NCI-H345 treated with DMSO at 0.1 percent for 48 hours (cell line): ENCODE results near the gene LGALSL.

Source experiments
- DNase-seq: peaks from one replicate; lab custom pipeline; 2025; ENCODE audit not compliant: unreplicated experiment; lab: John Stamatoyannopoulos, UW

The LGALSL gene

DNA sequence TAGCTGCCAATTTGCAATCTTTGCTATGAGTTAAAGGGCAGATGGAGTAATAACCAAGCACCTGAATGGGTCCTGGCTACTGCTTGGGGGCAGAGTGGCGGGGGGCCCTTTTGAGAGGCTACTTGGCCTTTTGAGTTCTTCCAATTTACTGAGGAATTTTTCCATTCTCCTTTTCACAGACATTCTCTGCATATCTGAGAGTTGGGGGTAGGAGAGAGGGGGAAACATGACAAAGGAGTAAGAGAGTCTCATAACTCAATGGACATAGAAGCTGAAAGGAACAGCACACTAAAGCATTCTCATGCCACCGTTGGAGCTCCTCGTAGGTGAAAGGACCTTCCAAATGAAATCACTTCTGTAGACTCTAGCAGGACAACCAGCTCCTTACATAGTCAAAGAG, 16.1 kb downstream of the LGALSL start:
- no peak for DNase-seq

DNA sequence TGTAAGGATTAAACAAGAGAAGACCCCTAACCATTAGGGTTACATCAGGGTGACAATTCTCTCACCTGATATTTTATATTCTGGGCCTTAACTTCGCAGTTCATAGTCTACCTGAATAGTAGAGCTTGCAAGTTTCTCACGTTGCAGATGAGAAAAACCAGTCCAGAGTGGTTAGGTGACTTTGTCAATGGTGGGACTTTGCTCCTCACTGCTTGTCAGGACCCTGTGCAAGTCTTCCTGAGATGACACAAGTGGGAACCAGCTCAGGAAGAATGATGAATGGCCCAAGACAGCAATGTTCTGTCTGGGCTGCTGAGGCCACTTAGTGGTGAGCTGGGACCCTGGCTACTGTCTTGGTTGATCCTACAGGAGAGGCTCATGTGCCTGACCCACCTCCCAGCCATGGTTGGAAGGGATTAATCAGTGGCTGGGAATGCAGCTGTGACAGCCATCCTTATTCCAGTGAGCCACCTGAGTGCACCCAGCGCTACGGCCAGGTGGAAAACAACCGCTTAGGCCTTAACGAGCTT, 16.9 kb downstream of the LGALSL start:
- no peak for DNase-seq

DNA sequence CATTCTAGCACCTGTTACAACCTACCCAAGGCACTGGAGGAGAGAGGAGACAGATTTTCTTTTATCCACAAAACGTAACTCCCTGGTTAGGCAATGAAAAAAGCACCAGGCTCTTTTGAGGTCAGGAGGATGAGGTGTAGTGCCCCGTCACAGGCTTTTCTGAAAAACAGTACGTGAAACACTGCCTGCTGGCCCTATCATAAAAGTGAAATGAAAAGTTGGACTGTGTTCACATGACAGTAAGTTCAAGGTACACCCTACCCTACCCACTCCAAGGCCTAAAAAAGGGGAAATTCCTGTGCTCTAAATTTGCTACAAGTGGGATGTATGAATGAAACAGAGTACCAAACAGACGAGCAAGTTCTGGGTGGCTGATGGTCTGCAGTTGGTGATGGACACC, 17.6 kb downstream of the LGALSL start:
- DNase-seq: no peak

DNA sequence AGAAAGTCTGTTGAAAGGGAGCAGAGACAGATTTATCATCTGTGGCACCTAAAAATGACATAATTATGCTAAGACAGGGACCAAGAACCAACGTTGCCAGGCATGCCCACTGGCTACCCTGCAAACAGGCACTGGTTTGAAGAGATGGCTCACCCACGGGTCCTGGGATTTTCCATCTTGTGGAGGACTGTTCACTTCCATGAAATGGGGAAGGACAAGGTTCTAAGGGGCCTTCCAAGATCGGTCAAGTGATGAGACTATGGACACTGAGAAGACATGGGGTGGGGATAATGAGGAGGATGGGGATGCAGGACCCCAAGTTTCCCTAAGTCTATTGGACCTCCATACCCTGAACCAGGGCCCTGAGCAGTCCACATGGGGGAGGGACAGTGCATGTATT, 18.9 kb downstream of the LGALSL start:
- DNase-seq: no peak

DNA sequence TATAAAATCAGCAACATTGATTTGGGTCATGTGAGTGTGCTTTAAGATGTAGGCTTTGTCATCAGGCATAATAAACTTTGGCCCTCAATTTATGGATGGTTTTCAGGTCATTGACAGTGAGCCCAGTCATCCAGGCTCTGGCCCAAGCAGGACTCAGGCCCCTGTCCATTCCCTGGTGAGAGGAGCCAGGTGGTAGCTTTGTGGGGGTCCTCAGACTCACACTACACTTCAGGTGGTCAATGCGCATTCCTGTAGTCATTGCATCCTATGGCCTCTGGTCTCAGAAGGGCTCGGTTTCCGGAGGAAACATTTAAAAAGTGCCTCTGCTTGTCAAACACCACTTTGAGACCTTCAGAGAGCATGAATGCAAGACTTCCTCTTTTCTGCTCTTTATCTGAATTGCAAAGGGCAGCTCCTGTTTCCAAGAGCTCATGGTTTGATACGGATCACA, 20.2 kb downstream of the LGALSL start:
- no peak for DNase-seq

DNA sequence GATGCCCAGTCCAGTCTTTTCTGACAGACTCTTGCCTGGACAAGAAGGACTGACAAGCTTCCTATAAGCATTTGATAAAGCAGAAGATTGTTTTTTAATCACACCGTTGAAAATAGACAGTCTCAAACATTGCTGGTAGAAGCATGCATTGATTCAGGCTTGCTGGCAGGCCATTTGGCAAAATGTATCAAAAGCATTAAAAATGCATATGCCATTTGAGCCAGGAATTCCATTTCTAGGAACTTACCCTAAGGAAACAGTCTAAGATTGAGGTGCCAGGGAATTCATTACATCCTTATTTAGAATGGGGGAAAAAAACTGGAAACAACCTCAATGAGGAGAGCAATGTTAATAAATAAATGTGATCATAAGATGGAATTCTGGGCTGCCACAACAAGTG, 20.7 kb downstream of the LGALSL start:
- DNase-seq: no peak

DNA sequence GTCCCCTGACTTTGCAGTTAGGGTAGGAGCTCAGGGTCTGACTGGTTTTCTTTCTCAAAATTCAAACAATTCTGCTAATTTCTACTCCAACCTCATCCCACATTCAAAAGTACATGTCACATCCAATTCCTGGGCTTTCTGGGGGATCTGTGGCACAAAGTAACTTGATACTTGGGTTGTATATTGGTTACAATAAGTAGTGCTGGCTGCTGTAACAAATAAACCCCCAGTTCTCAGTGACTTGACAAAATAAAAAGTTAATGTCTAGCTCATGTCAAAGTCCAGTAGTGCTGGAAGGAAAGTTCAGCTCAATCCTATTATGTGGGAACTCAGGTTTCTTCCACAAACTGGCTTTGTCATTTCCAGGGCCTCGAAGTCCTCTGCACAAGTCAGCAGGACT, 23.1 kb downstream of the LGALSL start:
- DNase-seq: no peak

DNA sequence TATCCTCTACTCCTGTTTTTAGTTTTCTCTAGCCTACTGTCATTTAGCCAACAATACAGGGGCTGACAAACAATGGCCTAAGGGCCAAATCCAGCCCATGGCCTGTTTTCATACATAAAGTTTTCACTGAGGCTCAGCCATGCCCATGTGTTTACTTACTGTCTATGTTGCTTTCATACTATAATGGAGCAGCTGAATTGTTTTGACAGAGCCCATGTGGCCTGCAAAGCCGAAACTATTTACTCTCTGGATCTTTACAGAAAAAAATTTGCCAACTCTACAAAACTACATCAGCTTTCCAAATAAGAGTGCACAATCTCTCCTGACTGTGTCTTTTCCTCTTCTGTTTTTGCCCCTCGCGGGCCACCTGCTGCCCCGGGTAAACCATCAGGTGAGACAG, 24.0 kb downstream of the LGALSL start:
- DNase-seq: peak; percentile 23

DNA sequence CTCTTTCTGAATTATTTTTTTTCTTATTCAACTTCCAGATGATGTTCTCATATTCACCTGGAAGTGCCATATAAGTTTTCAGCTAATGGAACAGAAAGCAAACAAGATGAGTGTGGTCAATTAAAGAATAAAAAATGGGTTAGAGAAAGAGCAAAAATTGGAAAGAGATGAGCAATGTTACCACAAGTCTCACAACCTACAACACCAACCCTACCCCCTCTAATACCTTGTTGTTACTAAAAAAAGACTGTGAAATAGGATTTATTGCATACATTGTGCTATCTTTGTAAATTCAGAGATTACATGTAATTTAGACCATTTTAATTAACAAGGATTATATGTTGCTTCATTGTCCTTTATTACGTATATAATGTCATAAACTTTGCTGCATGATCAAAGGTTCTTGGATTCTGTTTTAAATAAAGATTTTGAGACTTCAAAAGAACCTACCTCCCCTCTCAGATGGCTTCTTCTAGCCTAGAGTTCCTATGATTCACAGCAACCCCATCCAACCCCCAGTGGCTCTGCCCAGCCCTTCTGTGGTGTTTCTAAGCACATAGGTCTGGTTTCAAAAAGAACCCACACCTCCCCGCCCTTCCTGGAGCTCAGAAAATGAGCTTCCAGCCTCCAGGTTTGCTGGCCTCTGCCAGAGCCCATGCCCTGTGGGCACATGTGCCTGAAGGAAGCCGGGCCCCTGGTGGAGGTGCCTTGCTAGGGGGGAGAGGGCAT, 24.7 kb downstream of the LGALSL start:
- DNase-seq: no peak

DNA sequence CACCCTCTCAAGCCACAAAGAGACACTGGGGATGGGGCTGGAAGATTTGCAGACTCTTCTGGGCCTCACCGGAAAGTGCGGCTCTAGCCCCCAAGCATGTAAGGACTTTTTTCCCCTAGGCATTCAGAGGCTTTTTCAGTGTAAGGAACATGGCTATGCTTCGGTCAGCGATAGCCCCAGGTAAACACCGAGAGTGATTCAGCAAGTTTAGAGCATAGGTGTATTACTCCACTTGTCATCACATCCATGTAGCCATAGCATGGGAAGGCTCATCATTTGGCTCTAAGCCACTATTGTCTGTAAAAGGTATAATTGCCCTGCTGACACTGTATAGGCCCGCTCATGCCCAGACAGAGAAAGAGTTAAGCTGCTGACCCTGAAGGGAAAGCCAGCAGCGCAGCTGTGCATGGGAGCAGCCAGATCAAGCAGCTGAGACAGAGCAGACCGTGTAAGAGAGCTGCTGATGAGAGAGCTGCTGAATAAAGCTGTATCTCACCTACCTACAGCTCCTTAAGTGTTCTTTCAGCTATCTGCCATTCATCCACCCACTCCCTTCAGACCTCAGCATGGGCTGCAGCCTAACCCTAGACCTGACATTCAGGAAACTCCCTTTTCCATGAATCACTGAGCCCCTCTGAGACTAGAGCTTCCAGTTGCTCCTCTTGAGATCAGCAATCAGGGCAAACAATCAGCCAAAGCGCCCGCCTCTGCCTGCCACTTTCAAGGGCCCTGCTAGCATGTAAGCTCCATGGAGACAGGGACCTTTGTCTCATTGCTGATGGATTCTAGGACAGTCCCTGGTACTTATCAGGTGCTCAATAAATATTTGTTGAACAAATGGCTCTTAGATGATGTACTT, 25.5 kb downstream of the LGALSL start:
- peak; percentile 24 for DNase-seq

DNA sequence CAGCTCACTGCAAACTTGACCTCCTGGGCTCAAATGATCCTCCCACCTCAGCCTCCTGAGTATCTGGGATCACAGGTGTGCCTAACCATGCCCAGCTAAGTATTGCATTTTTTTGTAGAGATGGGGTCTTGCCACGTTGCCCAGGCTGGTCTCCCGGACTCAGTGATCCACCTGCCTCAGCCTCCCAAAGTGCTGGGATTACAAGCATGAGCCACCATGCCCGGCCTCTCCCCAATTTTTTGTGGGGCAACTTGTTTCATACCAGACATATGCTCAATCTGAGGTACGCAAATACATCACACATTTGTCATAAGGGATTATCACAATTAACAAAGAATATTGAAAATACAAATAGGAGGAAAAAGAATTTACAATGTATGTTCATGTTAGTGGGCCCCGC, 27.7 kb downstream of the LGALSL start:
- no peak for DNase-seq

DNA sequence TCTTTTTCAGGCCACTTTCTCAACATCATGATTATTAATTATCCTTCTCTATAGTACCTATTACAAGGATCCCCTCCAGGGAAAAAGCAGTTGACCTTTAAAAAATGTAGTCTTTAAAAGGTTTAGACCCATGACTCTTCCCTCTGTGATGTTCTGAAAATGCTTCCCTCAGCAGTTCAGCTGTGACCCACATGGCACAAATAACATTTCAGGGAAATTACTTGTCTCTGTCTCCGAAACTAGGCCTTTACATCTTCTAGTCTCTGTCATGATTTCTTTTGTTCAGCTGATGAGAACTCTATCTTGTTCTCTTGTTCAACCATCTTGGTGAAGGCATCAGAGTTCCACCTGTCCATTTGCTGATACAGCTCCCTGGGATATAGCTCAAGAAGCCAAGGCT, 28.3 kb downstream of the LGALSL start:
- no peak for DNase-seq

DNA sequence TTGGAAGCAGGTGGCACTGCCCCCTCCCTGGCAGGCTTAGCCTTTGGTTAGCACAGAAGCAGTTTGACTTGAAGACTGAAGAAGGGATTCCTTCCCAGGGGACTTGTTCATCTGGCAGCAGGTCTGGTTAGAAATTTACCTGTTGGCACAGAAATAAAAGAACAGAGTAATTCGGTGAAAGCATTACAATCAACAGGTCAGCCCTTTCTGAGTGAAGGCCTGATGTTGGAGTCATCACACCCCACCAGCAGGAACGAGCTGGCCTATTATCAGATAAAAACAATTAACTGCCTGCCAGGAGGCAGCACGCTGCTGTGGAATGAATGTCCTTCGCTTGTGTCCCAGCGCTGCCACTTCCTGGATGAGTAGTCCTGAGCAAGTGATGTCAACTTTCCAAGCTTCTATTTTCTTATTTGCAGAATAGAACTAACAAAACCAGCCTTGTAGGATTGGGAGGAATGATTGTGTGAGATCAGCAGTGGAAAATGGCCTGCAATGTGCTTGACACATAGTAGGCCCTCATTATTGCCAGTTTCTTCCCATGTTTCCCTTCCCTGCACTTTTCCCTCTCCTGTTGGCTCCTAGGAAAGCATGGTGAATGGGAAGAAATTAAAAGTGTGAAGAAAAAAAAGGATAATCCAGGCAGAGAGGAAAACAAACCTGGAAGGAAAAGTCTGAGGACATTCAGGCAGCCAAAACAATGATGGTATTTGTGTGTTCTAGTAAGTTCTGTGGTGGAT, 29.0 kb downstream of the LGALSL start:
- DNase-seq: no peak

DNA sequence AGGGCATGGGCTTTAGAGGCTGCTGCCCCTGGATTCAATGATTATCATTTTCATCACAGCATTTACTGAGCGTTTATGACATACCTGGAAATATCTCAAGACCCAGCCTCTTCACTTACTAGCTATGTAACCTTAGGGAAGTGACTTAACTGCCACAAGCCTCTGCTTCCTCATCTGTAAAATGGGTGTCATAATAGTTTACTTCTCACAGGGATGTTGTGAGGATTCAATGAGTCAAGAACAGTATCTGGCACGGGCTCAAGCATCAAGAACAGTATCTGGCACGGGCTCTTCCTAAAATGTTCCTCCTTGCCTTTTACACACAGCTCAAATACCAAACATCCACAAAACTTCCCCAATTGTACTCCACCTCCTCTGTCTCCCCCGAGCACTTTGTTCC, 31.4 kb downstream of the LGALSL start:
- DNase-seq: no peak

DNA sequence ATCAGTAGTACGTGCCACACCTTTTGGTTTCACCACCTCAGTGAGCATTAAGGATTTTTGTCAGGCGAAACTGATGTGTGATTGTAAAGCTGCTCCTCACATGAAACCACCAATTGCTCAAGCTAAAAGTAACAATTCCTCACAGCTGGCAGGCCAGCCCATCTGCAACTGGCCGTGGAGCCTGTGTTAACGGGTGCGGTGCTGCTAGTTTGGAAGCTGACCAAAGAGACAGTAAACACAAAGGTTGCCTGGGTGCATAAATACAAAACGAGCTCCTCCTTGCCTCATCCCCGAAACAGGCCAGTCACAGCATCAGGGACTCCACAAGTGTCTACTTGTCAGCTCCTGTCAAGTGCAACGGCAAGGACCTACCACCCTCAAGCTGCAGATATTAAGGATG, 32.0 kb downstream of the LGALSL start:
- peak; percentile 9 for DNase-seq

DNA sequence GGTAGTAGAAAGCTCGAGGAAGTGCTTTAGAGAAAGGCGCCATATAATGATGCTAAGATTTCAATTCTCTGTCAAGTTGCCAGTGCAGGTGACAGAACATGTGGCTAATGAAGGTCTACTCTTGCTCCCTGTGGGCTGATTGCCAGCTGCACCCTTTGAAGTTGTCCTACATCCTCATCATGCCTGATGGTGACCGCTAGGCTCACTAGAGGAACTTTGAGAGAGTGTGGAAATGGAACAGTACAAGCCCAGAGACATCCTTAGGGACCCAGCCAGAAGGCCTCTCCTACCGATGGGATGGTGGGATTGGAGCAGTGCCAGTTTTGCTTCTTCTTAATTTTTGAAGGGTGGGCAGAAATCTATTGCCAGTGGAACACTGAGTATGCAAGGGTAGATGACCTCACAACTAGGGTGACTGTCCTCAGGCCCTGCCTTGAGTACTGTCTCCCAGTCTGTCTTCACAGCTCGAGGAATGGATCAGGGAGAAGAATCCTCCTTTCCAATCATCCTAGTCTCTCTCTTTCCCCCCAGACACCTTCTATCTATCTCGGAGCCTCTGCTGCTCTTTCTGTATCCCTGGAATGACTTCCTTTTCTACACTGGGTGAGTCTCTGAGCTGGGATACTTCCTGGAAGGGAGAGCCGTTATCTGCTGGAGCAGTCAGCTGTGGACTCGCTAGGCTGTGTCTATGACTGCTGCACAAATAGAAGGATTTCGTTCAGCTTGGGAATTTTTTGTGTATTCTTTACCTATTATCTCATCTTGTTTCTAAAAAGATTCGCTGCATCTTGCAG, 33.5 kb downstream of the LGALSL start:
- DNase-seq: peak; percentile 45

DNA sequence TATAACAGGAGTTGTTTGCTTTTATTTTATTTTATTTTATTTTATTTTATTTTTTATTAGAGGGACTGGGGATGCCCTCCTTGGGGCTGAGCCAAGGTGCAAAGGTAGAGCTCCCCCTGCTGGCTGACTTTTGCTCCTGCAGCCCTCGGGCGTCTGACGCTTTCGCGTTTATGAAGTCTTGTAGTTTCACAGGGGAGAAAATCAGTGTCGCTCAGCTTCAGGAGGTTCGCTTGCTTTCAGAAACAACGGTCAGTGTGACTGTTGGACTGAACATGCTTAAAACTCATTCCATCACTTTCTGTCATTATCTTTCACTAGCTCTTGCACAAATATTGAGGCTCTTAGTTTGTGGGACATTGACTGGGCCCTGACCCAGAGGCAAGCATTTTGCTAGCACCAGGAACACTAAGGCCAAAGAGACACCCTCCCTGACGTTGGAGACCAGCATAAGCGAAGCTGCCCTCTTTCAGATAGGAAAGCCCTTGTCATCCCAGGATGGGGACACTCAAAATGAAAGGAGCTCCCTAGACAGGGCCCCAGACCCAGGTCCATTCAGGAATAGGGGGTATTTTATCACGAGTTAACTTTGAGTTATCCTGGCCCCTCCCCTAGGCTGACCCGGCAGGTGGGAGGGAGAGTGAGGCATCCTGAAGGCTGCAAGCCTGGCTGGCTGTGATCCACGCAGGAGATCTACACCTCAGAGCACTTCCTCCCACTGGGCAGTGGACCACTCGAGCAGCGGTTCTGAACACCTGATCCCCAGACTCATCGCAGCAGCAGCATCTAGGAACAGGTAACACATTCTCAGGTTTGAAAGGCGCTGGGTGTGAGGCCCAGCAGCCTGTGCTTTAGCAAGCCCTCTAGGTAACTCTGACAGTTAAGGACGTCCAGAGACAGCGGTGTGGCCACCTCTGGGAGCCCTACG, 34.4 kb downstream of the LGALSL start:
- DNase-seq: peak; percentile 70

DNA sequence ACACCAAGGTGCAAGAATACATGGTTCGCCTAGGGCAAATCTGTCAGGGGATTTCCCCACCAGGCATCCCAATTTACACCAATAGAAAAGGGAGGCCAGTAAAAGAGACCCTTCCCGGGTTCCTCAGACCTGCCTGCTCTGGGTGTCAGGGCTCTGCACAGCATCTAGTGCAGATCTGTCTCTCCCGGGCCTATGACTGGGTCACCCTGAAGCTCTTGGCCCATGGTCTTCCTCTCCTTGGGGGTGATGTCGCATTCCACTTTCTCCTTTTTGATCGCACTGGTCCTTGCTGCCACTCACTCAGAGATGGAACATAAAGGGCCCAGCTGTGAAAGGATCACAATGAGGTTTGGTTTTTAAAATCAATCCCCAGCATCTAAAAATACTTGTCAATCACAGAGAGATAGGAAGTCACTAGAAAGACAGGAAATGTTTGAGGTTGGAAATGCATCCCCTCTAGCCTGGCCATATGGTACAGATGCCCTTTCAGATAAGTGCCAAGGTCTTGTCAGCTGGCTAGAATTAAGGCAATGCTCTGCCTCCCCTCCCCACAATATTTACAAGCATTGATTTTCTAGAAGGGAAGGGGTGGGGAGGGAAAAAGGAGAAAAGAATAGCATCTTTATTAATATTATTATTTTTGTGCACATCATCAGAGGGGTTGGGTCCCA, 35.3 kb downstream of the LGALSL start:
- no peak for DNase-seq

DNA sequence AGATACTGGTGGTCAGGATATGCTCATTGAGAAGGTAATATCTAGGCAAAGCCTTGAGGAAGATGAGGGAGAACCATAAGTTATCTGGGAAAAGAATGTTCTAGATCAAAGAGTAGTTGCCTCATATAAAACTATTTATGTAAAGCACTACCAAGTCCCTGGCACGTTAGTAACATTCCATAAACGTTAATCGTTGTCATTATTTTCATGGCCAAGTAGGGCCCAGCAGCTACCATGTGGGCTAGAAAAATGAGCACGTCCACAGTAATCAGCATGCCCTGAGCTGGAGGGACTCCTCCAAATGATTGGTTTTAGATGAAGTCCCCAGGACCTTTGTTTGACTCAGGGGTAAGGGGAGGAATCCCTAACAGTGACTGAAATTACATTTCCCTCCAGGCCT, 37.5 kb downstream of the LGALSL start:
- no peak for DNase-seq
